SK-N-SH treated with all-trans-retinoic acid at 6 μM for 48 hours (cell line): ENCODE data around the gene RDH11.

Source experiments
- CSDC2 ChIP-seq: fragments of 250-450 bp; sonication (Bioruptor Pico); IDR thresholded peaks from 2 replicates; pipeline ENCODE4 v1.5.0; 2020; ENCODE audit warnings: mild to moderate bottlenecking, moderate library complexity
- ESRRG ChIP-seq: fragments of 250-450 bp; sonication (Bioruptor Pico); IDR thresholded peaks from 2 replicates; pipeline ENCODE4 v1.6.1; 2021; ENCODE audit warnings: mild to moderate bottlenecking
- GLIS3 ChIP-seq: fragments of 250-450 bp; sonication (Bioruptor Pico); IDR thresholded peaks from 2 replicates; pipeline ENCODE4 v1.5.0; 2020; ENCODE audit warnings: mild to moderate bottlenecking, moderate library complexity
- OSR1 ChIP-seq: fragments of 250-450 bp; sonication (Bioruptor Pico); IDR thresholded peaks from 2 replicates; pipeline ENCODE4 v1.8.0; 2022; ENCODE audit warnings: moderate library complexity, mild to moderate bottlenecking, inconsistent platforms
- SNAI2 ChIP-seq: fragments of 250-450 bp; sonication (Bioruptor Pico); IDR thresholded peaks from 2 replicates; pipeline ENCODE4 v1.5.0; 2020; ENCODE audit warnings: mild to moderate bottlenecking, moderate library complexity
- ZFP3 ChIP-seq: fragments of 250-450 bp; sonication (Bioruptor Pico); IDR thresholded peaks from 2 replicates; pipeline ENCODE4 v1.5.0; 2020; ENCODE audit warnings: mild to moderate bottlenecking, moderate library complexity
- ZFP30 ChIP-seq: fragments of 450-650 bp; formaldehyde crosslinking; IDR thresholded peaks from 2 replicates; pipeline ENCODE4 v1.5.0; 2022; ENCODE audit warnings: mild to moderate bottlenecking, moderate library complexity
- ZNF70 ChIP-seq: fragments of 450-650 bp; formaldehyde crosslinking; IDR thresholded peaks from 2 replicates; pipeline ENCODE4 v1.5.0; 2020; ENCODE audit warnings: mild to moderate bottlenecking, moderate library complexity
- TF ChIP-seq, protein P1 (sequence below): fragments of 250-450 bp; sonication (Bioruptor Pico); IDR thresholded peaks from 2 replicates; pipeline ENCODE4 v1.8.0; 2020; ENCODE audit warnings: mild to moderate bottlenecking, moderate library complexity, borderline replicate concordance

DNA sequence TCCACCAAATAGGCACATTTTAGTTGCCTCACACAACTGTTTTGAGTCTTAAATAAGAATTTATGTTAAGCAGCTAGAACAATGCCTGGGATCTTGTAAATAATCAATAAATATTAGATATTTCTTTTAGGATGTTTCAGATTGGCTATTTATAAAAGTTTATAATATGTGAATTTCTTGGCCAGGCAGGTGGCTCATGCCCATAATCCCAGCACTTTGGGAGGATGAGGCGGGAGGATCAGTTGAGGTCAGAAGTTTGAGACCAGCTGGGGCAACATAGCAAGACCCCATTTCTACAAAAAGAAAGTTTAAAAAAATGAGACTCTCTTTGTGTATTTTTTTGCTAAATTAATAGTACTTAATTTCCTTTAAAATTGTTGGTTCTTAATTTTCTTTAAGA is 54.1 kb downstream of the RDH11 start:
- TF ChIP-seq ZNF70 (no peak), SNAI2 (no peak), ESRRG (CRISPR knock-in tag) (no peak), ZFP3 (CRISPR knock-in tag) (no peak), OSR1 (CRISPR knock-in tag) (no peak), CSDC2 (CRISPR knock-in tag) (no peak), GLIS3 (CRISPR knock-in tag) (no peak), ZFP30 (CRISPR knock-in tag) (no peak)
- TF ChIP-seq, protein P1, sequence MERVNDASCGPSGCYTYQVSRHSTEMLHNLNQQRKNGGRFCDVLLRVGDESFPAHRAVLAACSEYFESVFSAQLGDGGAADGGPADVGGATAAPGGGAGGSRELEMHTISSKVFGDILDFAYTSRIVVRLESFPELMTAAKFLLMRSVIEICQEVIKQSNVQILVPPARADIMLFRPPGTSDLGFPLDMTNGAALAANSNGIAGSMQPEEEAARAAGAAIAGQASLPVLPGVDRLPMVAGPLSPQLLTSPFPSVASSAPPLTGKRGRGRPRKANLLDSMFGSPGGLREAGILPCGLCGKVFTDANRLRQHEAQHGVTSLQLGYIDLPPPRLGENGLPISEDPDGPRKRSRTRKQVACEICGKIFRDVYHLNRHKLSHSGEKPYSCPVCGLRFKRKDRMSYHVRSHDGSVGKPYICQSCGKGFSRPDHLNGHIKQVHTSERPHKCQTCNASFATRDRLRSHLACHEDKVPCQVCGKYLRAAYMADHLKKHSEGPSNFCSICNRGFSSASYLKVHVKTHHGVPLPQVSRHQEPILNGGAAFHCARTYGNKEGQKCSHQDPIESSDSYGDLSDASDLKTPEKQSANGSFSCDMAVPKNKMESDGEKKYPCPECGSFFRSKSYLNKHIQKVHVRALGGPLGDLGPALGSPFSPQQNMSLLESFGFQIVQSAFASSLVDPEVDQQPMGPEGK (CRISPR knock-in tag), result no peak
